KBM-7 (cell line): ENCODE results near the gene MACROD2.
"Not testable (repeated sequence)": the region's sequence is repeated elsewhere in the genome, so short reads cannot be mapped to it uniquely, and the experiment has no call there.

ENCODE experiments used
- DNase-seq: peaks from one replicate; pipeline ENCODE4 v3.0.0-alpha.2; 2015
- in situ Hi-C: fragments of 300-500 bp; cut with MboI; formaldehyde crosslinking; loops from 2 replicates; pipeline ENCODE4 v1.14.3; 2020; ENCODE audit warnings: low sequenced_read_pairs, low pct_unique_long_range_greater_than_20kb, mixed read lengths

MACROD2 gene

DNA sequence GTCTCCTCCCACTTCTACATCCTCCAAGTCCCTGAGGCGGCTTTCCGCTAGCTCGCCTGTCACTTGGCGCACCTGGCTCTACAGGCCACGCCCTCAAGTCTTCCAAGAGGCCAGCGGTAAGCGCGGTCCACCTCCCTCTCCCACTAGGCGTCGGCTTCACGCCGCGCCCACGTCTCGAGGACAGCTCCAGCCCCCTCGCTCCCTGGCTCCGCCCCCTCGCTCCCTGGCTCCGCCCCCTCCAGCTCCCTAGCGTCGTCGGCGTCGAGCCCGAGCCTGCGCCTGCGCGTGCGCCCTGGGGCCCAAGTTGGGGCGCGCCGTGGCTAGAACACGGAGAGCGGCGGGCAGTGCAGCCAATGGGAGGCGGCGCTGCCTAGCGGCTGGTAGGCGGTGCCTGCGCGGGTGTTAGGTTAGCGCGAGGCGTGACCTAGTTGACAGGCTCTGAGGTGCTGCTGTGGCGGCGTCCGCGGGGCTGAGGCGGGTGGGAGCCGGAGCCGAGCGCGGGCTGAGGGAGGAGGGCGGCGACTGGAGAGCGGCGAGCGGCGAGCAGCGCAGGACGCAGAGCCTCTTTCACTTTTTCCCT, at the start of gene MACROD2:
Gene MACROD2, plus strand, starts transcription at position 431 of the 580 bp plus-strand sequence.
- DNase-seq: no peak

DNA sequence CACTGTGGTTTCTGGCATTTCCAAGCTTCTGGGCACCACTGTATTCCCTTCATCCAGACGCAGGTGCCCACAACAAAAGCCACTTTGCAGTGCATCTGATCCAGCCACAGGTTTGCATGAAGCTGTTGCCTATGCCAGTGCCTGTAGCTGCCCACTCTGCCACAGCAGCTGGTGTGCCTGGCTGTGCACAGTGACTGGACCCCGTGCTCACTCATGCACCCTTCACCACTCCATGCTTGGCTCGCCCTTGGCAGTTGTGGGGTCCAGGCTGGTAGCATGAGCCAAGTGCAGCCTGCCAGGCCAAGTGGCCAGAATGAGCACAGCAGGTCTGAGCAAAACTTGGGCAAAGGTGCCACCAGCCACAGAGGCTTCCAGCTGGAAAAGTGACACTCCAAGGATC, 47.6 kb upstream of the MACROD2 start:
- DNase-seq: no peak
- in situ Hi-C loops: no loop called here

More for the DNA sequence above, at the start of gene MACROD2:
- in situ Hi-C loops: no loop called here

DNA sequence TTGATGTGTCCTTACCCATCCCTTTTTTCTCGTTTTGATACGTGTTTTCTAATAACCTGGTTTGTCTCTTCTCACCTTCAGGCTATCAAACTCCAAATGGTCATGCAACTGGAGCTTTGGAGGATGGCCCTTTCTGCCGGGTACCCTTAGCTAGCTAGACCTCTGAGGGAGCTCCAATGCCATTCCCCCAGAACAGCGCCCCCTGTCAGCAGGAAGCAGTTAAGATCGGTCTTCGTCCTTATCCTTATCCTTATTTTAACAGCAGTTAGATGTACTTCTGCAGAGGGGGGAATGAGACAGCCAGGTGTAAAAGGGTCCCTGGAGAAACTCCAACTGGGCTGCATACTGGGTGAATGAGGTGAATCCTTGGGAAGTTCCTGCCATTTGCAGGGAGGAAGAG, 42.1 kb upstream of the MACROD2 start:
- no peak for DNase-seq

DNA sequence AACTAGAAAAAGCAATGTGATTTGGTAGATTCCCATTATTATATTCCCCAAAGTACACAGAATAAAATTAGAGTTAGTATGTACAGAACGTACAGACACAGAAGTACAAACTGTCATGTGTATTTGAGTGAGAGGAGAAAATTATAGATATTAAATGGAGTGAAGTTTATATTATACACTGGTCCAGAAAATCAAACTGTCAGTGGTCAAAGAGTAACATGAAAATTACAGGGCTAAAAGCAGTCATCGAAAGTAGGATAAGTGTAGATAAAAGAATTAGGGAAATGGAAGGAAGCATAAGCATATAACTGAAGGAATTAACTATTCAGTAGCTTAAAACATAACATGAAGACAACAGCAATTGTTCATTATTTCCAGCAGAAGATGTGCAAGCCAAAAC, 35.2 kb upstream of the MACROD2 start:
- in situ Hi-C loops: no loop called here
- no peak for DNase-seq

More for the DNA sequence above, 42.1 kb upstream of the MACROD2 start:
- in situ Hi-C loops: no loop called here

- DNase-seq: no peak
- in situ Hi-C loops: no loop called here
Measured at GRCh38 chr20:13960525-13960924, 34.8 kb upstream of the MACROD2 start.

DNA sequence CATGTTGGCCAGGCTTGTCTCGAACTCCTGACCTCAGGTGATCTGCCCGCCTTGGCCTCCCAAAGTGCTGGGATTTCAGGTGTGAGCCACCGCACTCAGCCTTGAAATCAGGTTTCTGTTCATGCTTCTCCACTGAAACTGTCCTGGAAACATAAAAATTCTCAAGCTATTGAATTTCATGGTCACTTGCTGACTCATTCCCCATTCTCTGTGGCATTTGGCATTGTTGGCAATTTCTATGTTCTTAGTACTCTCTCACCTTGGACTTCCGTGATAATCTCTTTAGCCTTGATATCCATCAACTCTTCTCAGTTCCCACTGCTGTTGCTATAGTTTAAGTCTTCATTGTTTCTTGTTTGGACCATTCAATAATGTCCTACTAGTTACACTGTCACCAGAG, 11.1 kb upstream of the MACROD2 start:
- in situ Hi-C loops: no loop called here
- DNase-seq: no peak

DNA sequence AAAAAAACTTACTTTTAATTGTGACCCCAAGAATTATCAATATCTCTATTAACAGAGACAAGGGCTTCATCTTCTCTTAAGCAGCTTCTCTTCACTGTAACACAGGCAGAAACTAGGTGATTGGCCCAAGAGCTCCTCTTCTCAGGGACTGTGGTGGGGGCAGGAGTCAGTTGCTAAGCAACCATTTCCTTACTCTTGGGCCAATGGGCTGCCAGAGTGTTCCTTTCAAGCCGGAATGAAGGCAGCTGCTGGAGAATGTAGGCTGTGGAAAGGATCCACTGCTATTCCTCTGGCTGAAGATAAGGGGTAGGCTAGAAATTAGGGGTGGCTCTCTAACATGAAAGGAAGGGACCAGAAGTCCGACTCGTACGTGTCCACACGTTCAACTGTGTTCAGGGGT, 4.9 kb upstream of the MACROD2 start, which contains the start of gene SEL1L2:
Gene SEL1L2, minus strand, starts transcription at position 150 of the 400 bp plus-strand sequence. Its CDS starts 80 bp downstream, at position 70.
- DNase-seq: no peak
- in situ Hi-C loops: no loop called here

- in situ Hi-C loops: no loop called here
- no peak for DNase-seq
Measured at GRCh38 chr20:13991311-13991710, 4.0 kb upstream of the MACROD2 start.

- DNase-seq, in situ Hi-C loops: not testable (repeated sequence)
Measured at GRCh38 chr20:13991955-13992354, 3.4 kb upstream of the MACROD2 start.

- no peak for DNase-seq
- in situ Hi-C loops: no loop called here
Measured at GRCh38 chr20:13995841-13996240, 525 bp downstream of the MACROD2 start.

GRCh38 chr20:13996265-13996664, 949 bp downstream of the MACROD2 start:
- no peak for DNase-seq
- in situ Hi-C loops: no loop called here

DNA sequence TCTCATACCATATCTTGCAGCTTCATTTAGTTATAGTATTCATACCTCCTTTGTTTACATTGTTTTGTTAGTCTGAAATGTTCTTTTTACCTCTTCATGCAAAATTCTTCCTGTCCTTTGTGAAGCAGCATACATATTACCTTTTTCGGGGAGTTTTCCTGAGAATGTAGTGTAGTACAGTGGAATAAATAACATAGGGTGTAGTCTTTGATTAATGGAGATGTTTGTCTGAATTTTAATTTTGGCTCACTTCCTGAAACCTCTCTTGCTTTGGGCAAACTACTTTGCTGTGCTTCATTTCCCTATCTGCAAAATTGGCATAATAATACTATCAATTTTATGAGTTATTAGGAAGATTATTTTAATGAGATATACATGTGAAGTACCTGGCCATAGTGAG, 5.6 kb downstream of the MACROD2 start:
- in situ Hi-C loops: no loop called here
- DNase-seq: no peak

- in situ Hi-C loops: no loop called here
- DNase-seq: no peak
Measured at GRCh38 chr20:14005996-14006395, 10.7 kb downstream of the MACROD2 start.

DNA sequence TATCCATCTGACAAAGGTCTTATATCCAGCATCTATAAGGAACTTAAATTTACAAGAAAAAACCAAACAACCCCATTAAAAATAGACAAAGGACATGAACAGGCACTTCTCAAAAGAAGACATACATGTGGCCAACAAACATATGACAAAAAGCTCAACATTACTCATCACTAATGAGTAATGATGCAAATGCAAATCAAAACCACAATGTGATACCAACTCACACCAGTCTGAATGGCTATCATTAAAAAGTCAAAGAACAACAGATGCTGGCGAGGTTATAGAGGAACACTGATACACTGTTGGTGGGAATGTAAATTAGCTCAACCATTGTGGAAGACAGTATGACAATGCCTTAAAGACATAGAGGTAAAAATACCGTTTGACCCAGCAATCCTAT, 13.9 kb downstream of the MACROD2 start:
- in situ Hi-C loops: no loop called here
- DNase-seq: no peak

GRCh38 chr20:14012671-14013070, 17.4 kb downstream of the MACROD2 start:
- in situ Hi-C loops: no loop called here
- DNase-seq: no peak

DNA sequence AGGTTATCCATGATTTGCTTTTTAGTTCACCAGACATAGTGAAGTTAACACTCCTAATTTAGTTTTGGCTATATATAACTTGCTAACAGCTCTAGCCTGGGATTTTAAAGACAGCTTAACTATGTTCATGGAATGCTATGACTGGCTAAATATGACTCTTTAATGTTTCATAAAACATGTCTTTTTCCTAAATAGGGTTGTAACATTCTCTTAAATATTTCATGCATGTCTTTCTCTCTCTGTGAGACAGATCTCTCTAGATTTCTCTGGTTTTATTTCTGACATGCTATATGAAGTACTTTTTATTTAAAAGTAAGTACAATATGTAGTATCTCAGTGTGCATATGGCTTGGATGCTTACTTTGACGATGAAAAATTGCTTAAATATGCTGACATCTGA, 35.7 kb downstream of the MACROD2 start:
- no peak for DNase-seq
- in situ Hi-C loops: no loop called here

GRCh38 chr20:14033310-14033709, 38.0 kb downstream of the MACROD2 start:
- in situ Hi-C loops: no loop called here
- DNase-seq: no peak

DNA sequence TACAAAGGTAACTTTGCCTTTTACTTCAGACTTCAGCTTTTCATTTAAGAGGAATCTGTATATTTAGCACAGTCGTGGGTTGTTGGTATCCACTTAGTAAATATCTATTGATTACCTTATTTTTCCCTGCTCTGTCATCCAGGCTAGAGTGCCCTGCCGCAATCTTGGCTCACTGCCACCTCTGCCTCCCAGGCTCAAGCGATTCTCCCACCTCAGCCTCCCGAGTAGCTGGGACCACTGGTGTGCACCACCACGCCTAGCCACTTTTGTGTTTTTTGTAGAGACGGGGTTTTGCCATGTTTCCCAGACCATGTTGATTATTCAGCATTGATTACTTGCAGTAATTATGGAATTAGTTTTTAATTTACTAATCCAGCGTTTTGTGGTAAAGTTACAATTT, 41.3 kb downstream of the MACROD2 start:
- no peak for DNase-seq
- in situ Hi-C loops: no loop called here

DNA sequence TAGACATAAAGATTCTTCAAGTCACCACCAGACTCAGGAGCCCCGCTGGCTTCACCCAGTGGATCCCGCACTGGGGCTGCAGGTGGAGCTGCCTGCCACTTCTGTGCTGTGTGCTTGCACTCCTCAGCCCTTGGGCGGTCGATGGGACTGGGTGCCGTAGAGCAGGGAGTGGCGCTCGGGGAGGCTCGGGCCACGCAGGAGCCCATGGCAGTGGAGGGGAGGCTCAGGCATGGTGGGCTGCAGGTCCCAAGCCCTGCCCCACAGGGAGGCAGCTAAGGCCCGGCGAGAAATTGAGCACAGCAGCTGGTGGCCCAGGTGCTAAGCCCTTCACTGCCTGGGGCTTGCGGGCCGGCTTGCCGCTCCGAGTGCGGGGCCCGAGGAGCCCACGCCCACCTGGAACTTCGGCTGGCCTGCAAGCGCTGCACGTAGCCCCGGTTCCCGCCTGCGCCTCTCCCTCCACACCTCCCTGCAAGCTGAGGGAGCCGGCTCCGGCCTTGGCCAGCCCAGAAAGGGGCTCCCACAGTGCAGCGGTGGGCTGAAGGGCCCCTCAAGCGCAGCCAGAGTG, 49.5 kb downstream of the MACROD2 start:
- DNase-seq, in situ Hi-C loops: not testable (repeated sequence)

DNA sequence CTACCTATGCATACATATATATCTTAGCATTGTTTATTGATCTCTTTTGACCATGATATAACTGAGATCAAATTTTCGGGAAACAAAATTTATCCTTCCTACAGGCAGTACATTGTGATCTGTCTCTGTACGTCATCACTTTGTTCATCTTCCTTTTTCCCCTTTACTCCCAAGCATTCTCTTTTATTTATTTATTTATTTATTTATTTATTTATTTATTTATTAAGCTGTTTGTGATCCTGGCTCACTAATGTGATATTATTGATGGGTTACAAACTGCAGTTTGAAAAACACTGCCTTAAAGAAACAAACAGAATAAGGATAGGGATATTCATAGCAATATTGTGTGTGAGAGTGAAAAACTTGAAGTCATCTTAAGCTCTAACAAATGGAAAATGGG, 51.2 kb downstream of the MACROD2 start:
- in situ Hi-C loops: no loop called here
- no peak for DNase-seq

GRCh38 chr20:14049111-14049510, 53.8 kb downstream of the MACROD2 start:
- DNase-seq: no peak
- in situ Hi-C loops: no loop called here
